ENCODE measurements around the gene CBLL1. TPM values are rescaled to one million over a fixed set of nuclear protein-coding genes. Genes with fewer than 3 reads are reported as not detected.

The CBLL1 gene
- total RNA-seq, 1 donor: 100 TPM

Other genes with a start within 250 kb of the CBLL1 start
- gene COG5, start 180.2 kb upstream of the CBLL1 start, total RNA-seq: 78.9 TPM
- 13.9 TPM for gene DUS4L, start 180.2 kb upstream of the CBLL1 start, total RNA-seq
- gene BCAP29, start 163.9 kb upstream of the CBLL1 start, total RNA-seq: 26.7 TPM
- not detected for gene SLC26A4, start 83.3 kb upstream of the CBLL1 start, total RNA-seq
- gene SLC26A3, start 59.1 kb downstream of the CBLL1 start, total RNA-seq: not detected
- gene DLD, start 147.0 kb downstream of the CBLL1 start, total RNA-seq: 118 TPM

Measured in mononuclear cell (primary cell).